Right atrium auricular region (tissue), 2 donors: ENCODE data around the gene AP4S1. TPM values are rescaled to one million over a fixed set of nuclear protein-coding genes. Genes with fewer than 3 reads are reported as not detected.

Experiments used
- DNase-seq: peaks from one replicate; pipeline ENCODE4 v3.0.0-alpha.2; 2019; ENCODE audit warnings: low spot score
- H3K27ac ChIP-seq, 2 donors: fragments of 200-600 bp; sonication (generic); 1 replicate in 1 of 2; 2 replicates in 1 of 2; pipeline ENCODE4 v1.5.1; 2016 to 2019
- H3K27me3 ChIP-seq, 2 donors: fragments of 200-600 bp; sonication (generic); one replicate each; pipeline versions ENCODE4 v1.5.1 to v1.6.0; 2017 to 2019
- H3K36me3 ChIP-seq: fragments of 200-600 bp; sonication (generic); one replicate; pipeline ENCODE4 v1.5.1; 2016
- H3K4me1 ChIP-seq, 2 donors: fragments of 200-600 bp; sonication (generic); one replicate each; pipeline versions ENCODE4 v1.5.1 to v1.6.0; 2017 to 2019
- H3K4me3 ChIP-seq, 2 donors: fragments of 200-600 bp; sonication (generic); 1 replicate in 1 of 2; 2 replicates in 1 of 2; pipeline ENCODE4 v1.5.1; 2017 to 2019; ENCODE audit warnings: mild to moderate bottlenecking in 1 of 2, moderate library complexity in 1 of 2
- H3K9me3 ChIP-seq, 2 donors: fragments of 200-600 bp; sonication (generic); one replicate each; pipeline ENCODE4 v1.5.1; 2019
- total RNA-seq, 2 donors: library from RNA; depleted of rRNA; stranded (reverse); fragments of >200 nt; gene quantifications; one replicate each; pipeline ENCODE4 v1.1.0, GENCODE V29; 2016
- TF ChIP-seq, protein P1 (sequence below), 2 donors: fragments of 200-600 bp; sonication (generic); IDR thresholded peaks; one replicate each; pipeline ENCODE4 v1.5.1; 2019; ENCODE audit warnings: antibody characterized with exemption in 2 of 2

Gene AP4S1
- total RNA-seq, 2 donors from 2014 or later, result 3.3 to 17.3 TPM

DNA sequence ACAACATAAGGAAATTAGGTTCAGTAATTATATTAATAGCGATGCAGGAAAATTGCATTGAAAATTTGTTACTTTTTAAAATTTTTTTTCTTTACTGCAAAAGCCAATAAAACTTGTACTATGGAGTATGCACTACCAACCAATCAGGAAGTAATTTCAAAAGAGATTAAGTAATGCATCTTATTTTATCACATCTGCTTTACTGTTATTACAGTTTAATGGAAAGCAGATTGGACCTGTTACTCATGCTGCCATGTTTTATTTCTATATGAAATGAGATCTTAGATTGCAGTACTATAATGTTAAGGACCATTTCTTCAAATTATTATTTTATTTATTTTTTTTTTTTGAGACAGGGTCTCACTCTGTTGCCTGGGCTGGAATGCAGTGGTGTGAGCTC is 2.4 kb downstream of the AP4S1 start:
- Histone ChIP-seq H3K4me3 (no peak overlapping the region), H3K27ac (no peak overlapping the region), H3K4me1 (peaks cover 0 to 26% of the 10 kb centered on the region in 2 donors), H3K27me3 (no peaks in the 10 kb centered on the region), H3K36me3 (no peaks in the 10 kb centered on the region), H3K9me3 (no peaks in the 10 kb centered on the region)
- TF ChIP-seq, protein P1, sequence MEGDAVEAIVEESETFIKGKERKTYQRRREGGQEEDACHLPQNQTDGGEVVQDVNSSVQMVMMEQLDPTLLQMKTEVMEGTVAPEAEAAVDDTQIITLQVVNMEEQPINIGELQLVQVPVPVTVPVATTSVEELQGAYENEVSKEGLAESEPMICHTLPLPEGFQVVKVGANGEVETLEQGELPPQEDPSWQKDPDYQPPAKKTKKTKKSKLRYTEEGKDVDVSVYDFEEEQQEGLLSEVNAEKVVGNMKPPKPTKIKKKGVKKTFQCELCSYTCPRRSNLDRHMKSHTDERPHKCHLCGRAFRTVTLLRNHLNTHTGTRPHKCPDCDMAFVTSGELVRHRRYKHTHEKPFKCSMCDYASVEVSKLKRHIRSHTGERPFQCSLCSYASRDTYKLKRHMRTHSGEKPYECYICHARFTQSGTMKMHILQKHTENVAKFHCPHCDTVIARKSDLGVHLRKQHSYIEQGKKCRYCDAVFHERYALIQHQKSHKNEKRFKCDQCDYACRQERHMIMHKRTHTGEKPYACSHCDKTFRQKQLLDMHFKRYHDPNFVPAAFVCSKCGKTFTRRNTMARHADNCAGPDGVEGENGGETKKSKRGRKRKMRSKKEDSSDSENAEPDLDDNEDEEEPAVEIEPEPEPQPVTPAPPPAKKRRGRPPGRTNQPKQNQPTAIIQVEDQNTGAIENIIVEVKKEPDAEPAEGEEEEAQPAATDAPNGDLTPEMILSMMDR (IDR thresholded peaks at IDR 0.05), result no peak
- no peak for DNase-seq

DNA sequence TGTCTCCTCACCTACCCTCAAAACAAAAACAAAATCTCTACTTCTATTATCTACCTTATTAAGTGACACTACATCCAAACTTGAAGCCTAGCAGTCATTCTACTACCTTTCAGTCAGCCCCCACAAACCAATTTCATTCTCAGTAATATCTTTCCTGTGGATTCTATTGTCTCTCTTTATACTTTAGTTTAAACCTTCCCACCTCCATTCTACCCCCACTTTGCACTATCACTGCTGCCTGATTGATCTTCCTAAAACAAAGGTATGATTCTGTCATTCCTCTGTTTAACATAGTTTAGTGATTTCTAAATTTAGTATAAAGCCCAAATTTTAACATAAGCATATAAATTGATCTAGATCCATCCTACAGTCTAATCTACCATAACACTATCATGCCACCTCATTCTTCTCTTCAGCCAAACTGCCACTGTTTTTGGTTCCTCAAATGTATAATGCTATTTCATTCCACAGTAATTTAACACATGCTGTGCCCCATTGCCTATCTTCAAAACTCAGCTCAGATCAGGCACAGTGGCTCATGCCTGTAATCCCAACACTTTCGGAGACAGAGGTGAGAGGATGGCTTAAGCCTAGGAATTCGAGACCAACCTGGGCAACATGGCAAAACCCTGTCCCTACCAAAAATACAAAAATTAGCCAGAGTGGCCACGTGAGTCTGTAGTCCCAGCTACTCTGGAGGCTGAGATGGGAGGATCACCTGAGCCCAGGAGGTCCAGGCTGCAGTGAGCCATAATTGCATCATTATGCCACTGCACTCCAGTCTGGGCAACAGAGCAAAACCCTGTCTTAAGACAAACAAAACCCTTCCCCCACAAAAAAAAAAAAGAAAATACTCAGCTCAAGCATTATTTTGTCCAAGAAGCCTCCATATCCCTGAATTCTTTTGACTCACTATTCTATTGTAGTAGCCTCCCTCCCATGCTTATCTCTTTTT is 3.8 kb downstream of the AP4S1 start:
- Histone ChIP-seq H3K27me3 (no peaks in the 10 kb centered on the region), H3K36me3 (no peaks in the 10 kb centered on the region), H3K4me3 (no peak overlapping the region), H3K27ac (no peak overlapping the region), H3K9me3 (no peaks in the 10 kb centered on the region), H3K4me1 (peaks cover 0 to 13% of the 10 kb centered on the region in 2 donors)
- DNase-seq, result no peak
- TF ChIP-seq, protein P1 (IDR thresholded peaks at IDR 0.05), result no peak

DNA sequence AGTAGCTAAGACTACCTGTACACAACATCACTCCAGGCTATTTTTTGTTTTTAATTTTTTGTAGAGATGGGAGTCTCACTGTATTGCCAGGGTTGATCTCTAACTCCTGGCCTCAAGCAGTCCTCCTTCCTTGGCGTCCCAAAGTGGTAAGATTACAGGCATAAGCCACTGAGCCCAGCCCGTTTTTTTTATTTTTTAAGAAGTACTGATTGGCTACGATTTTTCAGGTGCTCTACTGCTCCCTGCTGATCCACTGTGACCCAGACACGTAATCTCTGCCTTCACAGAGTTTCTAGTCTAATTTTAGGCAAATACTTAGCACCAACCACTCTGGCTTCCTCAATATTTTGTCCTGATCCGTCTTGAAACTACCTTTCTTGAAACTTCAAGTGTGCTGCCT is 5.0 kb downstream of the AP4S1 start:
- Histone ChIP-seq H3K36me3 (no peaks in the 10 kb centered on the region), H3K9me3 (no peaks in the 10 kb centered on the region), H3K27ac (no peak overlapping the region), H3K4me1 (peaks cover 0 to 7% of the 10 kb centered on the region in 2 donors), H3K4me3 (no peak overlapping the region), H3K27me3 (no peaks in the 10 kb centered on the region)
- DNase-seq, result no peak
- TF ChIP-seq, protein P1 (IDR thresholded peaks at IDR 0.05), result no peak

DNA sequence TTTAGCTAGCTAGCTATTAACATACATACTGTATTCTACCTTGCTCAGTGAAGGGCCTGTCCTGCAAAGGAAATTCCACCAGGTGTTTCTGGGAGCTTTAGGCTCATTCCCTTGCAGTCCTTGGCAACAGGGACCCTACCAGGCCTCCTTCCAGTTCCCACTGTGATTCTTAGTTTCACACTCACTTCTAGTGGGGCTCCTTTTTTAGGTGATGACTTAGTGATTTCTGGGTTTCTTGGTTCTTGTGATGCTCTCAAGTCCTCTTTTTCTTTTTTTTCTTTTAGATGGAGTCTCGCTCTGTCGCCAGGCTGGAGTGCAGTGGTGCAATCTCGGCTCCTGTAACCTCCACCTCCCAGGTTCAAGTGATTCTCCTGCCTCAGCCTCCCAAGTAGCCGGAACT is 11.1 kb downstream of the AP4S1 start:
- no peaks in the 10 kb centered on the region for H3K27me3 ChIP-seq
- TF ChIP-seq, protein P1 (IDR thresholded peaks at IDR 0.05), result no peak
- no peak overlapping the region for H3K4me3 ChIP-seq
- H3K4me1 ChIP-seq, result peaks cover 0 to 7% of the 10 kb centered on the region in 2 donors
- no peak for DNase-seq
- H3K36me3 ChIP-seq, result no peaks in the 10 kb centered on the region
- H3K9me3 ChIP-seq, result no peaks in the 10 kb centered on the region
- no peak overlapping the region for H3K27ac ChIP-seq

DNA sequence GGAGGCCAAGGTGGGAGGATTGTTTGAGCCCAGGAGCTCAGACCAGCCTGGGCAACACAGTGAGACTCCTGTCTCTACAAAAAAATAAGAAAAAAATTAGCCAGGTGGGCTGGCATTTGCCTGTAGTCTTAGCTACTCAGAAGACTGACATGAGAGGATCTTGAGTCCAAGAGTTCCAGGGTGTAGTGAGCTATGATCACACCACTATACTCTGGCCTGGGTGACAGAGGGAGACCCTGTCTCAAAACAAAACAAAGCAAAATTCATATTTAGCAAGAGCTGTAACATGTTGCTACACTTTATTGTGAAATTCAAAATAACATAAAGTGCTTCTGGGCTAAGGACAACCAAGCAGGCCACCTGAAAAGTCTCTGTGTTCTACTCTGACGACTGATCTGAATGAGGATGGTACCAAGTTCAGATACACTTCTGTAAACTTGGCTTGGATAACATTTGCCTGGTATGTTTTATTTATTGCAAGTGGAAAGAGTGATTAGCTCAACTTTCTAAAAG is 12.3 kb downstream of the AP4S1 start:
- Histone ChIP-seq H3K4me3 (no peak overlapping the region), H3K9me3 (no peaks in the 10 kb centered on the region), H3K36me3 (no peaks in the 10 kb centered on the region), H3K27ac (no peak overlapping the region), H3K4me1 (peaks cover 0 to 7% of the 10 kb centered on the region in 2 donors), H3K27me3 (no peaks in the 10 kb centered on the region)
- DNase-seq, result no peak
- TF ChIP-seq, protein P1 (IDR thresholded peaks at IDR 0.05), result no peak
